ENCODE measurements around the gene ALS2CL.

The ALS2CL gene

DNA sequence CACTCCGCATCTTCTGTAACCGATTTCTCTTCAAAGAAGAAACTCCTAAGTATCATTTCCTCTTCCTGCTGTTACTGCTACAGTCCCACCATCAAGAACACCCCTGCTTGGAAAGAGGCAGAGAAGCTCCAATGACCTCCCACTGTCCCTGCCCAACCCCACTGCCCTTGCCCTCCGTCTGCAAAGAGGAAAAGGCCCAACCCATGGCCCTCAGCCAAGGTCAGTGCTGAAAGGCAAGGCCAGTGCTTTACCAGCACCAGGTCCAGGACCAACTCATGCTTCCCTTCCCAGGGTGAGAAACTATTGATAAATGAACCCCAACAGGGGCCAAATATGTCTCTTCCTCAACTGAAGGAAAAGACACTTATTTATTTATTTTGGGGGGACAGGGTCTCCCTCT, 58.6 kb downstream of the ALS2CL start:
- DNase-seq: no peak

DNA sequence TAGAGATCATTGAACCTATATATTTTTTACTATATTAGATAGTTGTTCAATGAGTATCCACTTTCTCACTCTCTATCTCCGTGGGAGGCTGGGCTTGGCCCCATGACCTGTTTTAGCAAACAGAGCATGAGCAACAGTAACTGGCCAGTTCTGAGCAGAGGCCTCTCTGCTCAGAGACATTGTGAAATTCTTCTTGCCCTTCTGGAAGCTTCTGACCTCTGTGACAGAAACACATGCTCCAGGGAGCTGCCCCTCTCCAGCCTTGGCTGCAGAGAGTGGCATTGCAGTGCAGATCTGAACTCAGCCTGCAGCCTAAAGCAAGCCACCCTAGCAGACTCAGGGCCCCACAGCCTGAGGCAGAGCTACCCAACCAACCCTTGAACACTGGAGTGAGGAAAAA, 60.7 kb downstream of the ALS2CL start:
- no peak for DNase-seq

DNA sequence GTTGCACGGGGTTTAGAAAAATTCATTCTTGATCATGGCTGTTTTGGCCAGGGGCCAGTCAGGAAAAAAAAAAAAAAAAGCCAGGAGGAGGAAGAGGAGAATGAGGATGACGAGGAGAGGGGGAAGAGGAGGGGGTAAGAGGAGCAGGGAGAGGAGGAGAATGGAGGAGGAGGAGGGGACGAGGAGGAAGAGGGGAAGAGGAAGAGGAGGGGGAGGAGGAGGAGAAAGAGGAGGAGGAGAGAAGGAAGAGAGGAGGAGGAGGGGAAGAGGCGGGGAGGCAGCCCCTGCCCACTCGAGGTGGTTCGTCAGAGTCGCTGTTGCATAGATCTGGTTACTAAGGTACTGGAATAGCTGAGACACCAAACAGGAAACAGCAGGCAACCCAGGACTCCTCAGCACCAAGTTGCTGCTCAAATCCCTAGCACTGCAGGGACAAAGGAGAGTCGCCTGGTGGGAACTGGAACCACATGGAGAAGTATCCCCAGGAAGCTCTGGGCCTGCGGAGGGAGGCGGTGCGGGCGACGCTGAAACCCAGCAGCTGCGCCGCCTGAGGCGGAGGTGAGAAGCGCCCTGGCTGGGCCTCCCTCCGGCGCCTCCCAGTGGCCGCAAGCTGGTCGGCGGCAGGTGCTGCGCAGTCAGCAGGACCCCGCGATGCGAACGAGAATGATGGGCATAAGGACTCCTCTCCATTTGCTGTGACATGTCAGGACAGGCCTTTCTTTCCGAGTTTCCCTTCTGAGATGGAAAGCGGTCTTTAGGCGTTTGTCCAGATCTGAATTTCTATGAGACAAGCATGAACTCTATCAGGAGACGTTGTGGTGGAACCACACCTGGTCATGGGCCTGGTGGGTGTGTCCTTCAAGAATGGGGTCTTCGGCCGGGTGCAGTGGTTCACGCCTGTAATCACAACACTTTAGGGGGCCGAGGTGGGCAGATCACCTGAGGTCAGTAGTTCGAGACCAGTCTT, 63.6 kb downstream of the ALS2CL start:
- DNase-seq: peak in 48 of 56 donors; percentile 15 to 84 (median 54)

DNA sequence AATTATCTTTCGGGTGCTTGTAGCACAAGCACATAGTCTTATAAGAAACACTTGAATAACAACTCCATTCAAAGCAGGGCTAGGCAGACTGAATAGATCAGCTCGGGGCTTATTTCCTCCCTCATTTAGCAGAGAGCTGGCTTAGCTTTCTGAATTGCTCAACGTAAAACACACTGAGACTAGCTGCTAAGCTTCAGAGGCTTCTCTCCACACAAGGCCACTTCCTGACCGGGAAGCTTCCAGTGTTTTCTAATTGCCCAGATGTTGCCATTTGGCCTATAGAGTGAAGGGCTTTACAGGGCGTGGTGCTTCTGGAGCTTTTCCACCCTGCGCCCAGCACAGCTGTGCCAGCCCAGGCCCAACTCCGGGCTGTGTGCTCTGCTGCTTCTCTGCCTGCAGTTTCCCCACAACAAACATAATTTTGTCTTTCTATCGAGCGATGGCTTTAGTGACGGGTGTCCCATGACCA, 64.5 kb downstream of the ALS2CL start:
- DNase-seq: peak in 35 of 56 donors; percentile 3 to 69 (median 26)

DNA sequence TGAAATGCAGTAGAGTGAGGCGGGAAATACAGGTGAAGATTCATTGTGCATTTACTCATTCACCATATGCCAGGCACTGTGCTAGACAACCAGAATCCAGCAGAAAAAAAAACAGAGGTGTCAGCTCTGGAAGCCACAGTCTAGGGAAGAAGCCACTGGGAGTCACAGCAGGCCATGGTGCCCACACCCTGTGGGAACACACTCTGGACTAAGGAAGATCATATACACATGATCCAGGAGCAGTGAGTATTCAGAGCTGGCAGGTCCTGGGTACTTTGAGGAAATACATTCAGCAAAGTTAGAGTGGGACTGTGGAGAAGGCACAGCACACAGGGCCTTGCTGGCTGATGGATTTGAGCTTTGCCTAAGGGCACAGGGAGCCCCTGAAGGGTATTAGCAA, 66.4 kb downstream of the ALS2CL start:
- DNase-seq: no peak

DNA sequence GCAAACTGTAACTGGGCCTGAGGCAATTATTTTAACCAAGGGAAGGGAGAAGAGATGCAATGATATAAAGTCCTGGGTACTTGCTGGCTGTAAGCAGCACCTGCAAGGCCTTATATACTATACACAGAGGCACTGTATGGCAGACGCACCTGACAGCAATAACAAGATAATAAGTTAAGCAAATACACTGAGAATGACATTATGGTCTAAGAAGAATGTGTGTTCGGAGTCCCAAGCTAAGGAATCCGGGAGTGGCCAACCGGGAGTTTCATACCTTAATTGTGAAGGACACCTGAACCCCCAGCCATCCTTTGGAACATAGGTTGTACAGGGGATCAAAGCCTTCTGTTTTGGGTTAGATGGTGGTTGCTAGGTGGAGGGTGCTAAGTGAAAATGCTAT, 67.4 kb downstream of the ALS2CL start:
- no peak for DNase-seq

DNA sequence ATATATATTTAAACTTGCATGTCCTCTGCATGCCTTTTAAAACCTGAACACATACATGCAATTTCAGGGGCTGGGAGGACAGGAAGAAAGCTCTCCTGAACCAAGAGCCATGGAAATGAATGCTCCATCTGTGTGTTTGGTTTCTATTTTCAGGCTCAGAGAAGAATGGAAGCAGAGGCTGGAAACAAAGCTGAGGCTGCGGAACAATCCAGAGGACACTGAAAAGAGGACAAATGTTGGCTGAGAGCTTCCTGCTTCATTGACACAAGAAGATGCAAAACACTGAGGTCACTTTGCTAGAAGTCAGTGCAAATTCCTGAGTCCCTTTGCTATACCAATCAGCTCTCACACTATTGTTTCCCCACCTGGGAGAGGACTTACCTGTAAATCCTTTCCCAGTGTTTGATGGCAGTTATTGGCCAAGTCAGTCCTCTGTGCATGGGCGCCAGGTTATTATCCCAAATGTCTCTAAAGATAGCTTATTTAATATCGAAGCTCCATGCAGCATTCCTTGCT, 68.4 kb downstream of the ALS2CL start:
- DNase-seq: no peak

DNA sequence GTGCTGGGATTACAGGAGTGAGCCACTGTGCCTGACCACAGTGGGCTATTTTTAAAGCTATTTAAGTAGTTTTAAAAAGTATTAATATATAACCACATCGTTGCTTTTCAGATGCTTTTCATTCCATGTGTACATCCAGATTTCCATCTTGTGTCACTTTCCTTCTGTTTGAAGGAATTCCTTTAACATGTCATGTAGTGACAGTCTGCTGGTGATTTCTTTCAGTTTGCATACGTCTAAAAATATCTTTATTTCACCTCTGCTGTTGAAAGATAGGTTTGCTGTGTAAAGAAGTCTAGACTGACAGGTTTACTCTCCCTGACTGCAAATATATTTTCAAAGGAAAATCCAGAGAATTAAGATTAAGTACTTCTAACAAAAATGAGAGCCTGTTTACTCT, 68.9 kb downstream of the ALS2CL start:
- no peak for DNase-seq

DNA sequence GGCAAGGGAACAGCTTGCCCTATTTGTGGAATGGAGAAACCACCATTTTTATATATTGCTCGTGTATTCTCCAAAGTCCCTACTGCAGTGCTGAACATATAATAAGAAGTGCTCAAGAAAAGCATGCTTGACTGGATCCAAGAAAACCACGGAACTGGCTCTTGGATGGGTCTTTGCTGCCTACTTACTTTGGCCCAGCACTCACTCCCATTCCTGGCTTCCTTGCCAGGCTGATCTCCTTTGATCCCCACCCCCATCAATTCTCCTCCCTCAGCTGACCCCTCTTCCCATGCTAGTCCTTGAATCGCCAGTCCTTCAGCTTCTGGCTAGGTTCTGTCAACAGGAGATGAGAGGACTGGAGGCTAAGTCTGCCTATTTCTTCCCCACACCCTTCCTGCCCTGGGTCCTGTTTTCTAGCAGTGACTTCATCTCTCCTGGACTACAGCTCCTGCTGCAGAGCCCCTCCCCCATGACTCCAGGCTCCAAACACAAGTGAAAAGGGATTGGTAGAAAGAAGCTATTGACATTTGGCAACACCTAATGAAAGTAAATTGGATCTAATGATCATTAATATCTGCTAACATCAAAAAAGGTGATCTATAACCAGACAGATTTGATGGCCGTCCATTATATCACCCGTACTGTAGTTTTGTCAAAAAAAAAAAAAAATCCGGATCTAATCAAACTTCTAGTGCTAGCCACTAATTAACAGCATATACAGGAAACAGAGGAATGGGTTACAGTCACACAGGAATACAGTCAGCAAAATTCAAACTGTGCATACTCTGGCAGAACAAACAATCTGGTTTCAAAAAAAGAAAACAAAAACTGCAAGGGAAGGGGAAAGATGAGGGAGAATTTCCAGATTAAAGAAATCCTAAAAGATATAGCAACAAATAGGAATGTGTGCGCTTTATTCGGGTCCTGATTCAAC, 73.4 kb downstream of the ALS2CL start:
- no peak for DNase-seq
